Ovary (tissue), 9 donors: Measurements from ENCODE around the gene FAM170B. TPM values are rescaled to one million over a fixed set of nuclear protein-coding genes. Genes with fewer than 3 reads are reported as not detected.

Experiments used
- DNase-seq, 5 donors: peaks; one replicate each; pipeline ENCODE4 v3.0.0-alpha.2; 2019 to 2020
- H3K27ac ChIP-seq, 2 donors: fragments of 200-600 bp; one replicate each; pipeline versions ENCODE4 v1.5.1 to v1.8.0; 2019 to 2022
- H3K27me3 ChIP-seq: fragments of 200-600 bp; one replicate; pipeline ENCODE4 v1.8.0; 2022
- H3K36me3 ChIP-seq: fragments of 200-600 bp; sonication (generic); one replicate; pipeline ENCODE4 v1.5.1; 2019
- H3K4me1 ChIP-seq: one replicate; pipeline ENCODE4 v1.8.1; 2013; ENCODE audit warnings: mild to moderate bottlenecking, moderate library complexity; ENCODE audit not compliant: insufficient read depth
- H3K4me3 ChIP-seq: fragments of 200-600 bp; sonication (generic); one replicate; pipeline ENCODE4 v1.5.1; 2017
- H3K9me3 ChIP-seq, 2 donors: fragments of 200-600 bp in 1 of 2; sonication (generic) in 1 of 2; one replicate each; pipeline versions ENCODE4 v1.5.1 to v1.8.1; 2013 to 2019; ENCODE audit warnings: mild to moderate bottlenecking in 1 of 2, moderate library complexity in 1 of 2
- EP300 ChIP-seq: sonication (generic); formaldehyde crosslinking; IDR thresholded peaks from one replicate; pipeline ENCODE4 v1.6.1; 2017; ENCODE audit warnings: antibody characterized with exemption
- POLR2A ChIP-seq: fragments of 450-650 bp; IDR thresholded peaks from one replicate; pipeline ENCODE4 v1.6.1; 2017; ENCODE audit warnings: antibody characterized with exemption, mild to moderate bottlenecking, moderate library complexity
- whole genome bisulfite sequencing, 3 donors: extraction: QIAGEN DNeasy Blood & Tissue Kit in 1 of 3; methylation state at CpG; one replicate each; pipeline versions ENCODE4 v1.1.5 to v1.1.7; 2013 to 2017; 5-methylcytosine and 5-hydroxymethylcytosine counted together
- intact Hi-C, 4 donors: fragments of 100-400 bp; cut with DNase I; formaldehyde crosslinking; loops; one replicate each; pipeline versions ENCODE4 v1.11.0 to v1.15.1; 2022 to 2023
- polyA plus RNA-seq, 2 donors: library from polyadenylated mRNA; stranded (reverse); fragments of 200-250 nt in 1 of 2; fragments of 350-450 nt in 1 of 2; fragmentation: Illumina TruSeq in 1 of 2; extraction: RNeasy Lipid Tissue Mini Kit (QIAGEN cat#74804) in 1 of 2; gene quantifications; one replicate each; pipeline ENCODE4 v1.2.3, GENCODE V29; 2013 to 2014
- total RNA-seq, 7 donors: library from RNA; depleted of rRNA in 2 of 7; stranded (reverse); fragments of >200 nt in 2 of 7; fragmentation: NEBNext Ultra II Directional in 3 of 7; extraction: Animal tissue kit (Norgen Biotek cat#: 25700) in 3 of 7; gene quantifications; one replicate each; pipeline versions ENCODE4 v1.1.0 to v1.2.4, GENCODE V29; 2016 to 2023
- TF ChIP-seq, protein P1 (sequence below), 3 donors: fragments of 450-650 bp in 2 of 3; fragments of 200-600 bp in 1 of 3; IDR thresholded peaks; one replicate each; pipeline versions ENCODE4 v1.5.1 to v1.8.0; 2016 to 2022; ENCODE audit warnings: antibody characterized with exemption in 3 of 3, mild to moderate bottlenecking in 1 of 3
- donor health status: DM: no; HTN: no; CAD: no; lungs with moderate emphysema.
- donor health status: DM: no; HTN: no; CAD: no.
- donor health status: Bipolar disorder and iron deficiency.
- donor health status: DM: yes; HTN: yes; CAD: no.
- donor health status: DM: no; HTN: no; CAD: no.
- donor health status: DM: yes; HTN: yes; CAD: no.

Gene FAM170B
- total and polyA plus RNA-seq, 9 donors, result not detected

DNA sequence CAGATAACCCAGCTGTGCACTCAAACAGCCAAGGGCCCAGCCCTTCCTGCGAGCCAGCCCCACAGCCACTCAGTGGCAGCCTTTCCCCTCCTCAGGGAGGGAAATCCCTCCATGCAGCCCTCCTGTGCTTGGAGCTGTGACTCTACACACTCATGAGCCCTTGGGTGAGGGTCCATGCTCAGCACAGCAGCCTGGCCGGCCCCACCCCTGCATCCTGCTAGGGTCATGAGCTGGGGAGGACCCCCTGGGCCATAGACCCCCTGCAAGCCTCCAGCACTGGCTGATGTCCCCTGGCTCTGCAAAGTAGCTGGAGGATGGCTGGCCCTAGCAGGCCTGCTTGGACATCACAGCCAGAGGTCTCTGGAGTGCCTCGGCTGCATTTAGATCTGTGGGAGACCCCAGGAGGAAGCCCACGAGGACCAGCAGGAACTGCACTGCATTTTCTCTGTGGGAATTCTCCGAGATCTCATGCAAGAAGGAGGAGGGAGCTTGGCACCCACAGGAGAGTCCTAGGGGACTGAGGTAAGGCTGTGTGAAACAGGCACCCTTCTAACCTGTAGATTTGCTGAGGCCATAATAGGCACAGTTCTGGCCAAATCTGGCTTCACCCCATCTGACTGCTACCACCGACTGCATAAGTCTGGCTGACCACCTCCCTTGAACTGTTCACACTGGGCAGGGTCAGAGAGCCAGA lies 37.0 kb upstream of the FAM170B start:
- intact Hi-C loops, result loop anchor here in 1 of 4 donors (5.0 kb wide), 1 partner anchor 193 kb away; no protein-coding TSS in a partner anchor
- no peak overlapping the region for H3K27ac ChIP-seq
- WGBS, 3 donors, result 66 to 85% (median 82%) methylated on average over 6 of the region's 6 CpGs
- H3K4me3 ChIP-seq, result no peak overlapping the region
- no peaks in the 10 kb centered on the region for H3K27me3 ChIP-seq
- no peak for TF ChIP-seq POLR2A
- TF ChIP-seq, protein P1, sequence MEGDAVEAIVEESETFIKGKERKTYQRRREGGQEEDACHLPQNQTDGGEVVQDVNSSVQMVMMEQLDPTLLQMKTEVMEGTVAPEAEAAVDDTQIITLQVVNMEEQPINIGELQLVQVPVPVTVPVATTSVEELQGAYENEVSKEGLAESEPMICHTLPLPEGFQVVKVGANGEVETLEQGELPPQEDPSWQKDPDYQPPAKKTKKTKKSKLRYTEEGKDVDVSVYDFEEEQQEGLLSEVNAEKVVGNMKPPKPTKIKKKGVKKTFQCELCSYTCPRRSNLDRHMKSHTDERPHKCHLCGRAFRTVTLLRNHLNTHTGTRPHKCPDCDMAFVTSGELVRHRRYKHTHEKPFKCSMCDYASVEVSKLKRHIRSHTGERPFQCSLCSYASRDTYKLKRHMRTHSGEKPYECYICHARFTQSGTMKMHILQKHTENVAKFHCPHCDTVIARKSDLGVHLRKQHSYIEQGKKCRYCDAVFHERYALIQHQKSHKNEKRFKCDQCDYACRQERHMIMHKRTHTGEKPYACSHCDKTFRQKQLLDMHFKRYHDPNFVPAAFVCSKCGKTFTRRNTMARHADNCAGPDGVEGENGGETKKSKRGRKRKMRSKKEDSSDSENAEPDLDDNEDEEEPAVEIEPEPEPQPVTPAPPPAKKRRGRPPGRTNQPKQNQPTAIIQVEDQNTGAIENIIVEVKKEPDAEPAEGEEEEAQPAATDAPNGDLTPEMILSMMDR (IDR thresholded peaks at IDR 0.05), result no peak
- no peak for TF ChIP-seq EP300
- H3K36me3 ChIP-seq, result no peaks in the 10 kb centered on the region
- DNase-seq, result no peak
- no peaks in the 10 kb centered on the region for H3K4me1 ChIP-seq
- no peaks in the 10 kb centered on the region for H3K9me3 ChIP-seq

DNA sequence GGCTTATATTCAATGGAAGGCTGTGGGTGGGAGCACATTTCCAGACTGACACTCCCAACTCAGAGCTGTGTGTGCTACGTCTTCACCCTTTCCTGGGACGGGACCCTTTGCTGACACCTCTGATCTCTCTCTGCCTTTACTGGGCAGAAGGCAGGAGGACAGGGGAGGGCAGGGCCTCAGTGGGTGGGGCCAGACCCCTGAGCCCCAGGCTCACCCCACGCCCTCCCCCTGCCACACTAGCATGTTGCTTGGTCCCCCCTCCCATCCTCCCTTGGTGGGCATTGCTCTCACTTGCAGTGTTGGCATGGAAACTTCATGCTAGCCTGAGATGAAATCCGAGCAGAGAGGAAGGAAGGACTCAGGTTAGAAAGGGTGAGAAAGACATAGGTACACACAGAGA lies 36.0 kb upstream of the FAM170B start:
- H3K9me3 ChIP-seq, result no peaks in the 10 kb centered on the region
- intact Hi-C loops, result loop anchor here in 1 of 4 donors (5.0 kb wide), 1 partner anchor 192 kb away; no protein-coding TSS in a partner anchor
- TF ChIP-seq, protein P1 (IDR thresholded peaks at IDR 0.05), result no peak
- no peak for TF ChIP-seq POLR2A
- no peak for TF ChIP-seq EP300
- WGBS, 3 donors, result 86 to 92% (median 88%) methylated on average over 4 of the region's 4 CpGs
- H3K4me3 ChIP-seq, result no peak overlapping the region
- no peaks in the 10 kb centered on the region for H3K4me1 ChIP-seq
- no peaks in the 10 kb centered on the region for H3K36me3 ChIP-seq
- H3K27me3 ChIP-seq, result no peaks in the 10 kb centered on the region
- DNase-seq, result no peak
- no peak overlapping the region for H3K27ac ChIP-seq

DNA sequence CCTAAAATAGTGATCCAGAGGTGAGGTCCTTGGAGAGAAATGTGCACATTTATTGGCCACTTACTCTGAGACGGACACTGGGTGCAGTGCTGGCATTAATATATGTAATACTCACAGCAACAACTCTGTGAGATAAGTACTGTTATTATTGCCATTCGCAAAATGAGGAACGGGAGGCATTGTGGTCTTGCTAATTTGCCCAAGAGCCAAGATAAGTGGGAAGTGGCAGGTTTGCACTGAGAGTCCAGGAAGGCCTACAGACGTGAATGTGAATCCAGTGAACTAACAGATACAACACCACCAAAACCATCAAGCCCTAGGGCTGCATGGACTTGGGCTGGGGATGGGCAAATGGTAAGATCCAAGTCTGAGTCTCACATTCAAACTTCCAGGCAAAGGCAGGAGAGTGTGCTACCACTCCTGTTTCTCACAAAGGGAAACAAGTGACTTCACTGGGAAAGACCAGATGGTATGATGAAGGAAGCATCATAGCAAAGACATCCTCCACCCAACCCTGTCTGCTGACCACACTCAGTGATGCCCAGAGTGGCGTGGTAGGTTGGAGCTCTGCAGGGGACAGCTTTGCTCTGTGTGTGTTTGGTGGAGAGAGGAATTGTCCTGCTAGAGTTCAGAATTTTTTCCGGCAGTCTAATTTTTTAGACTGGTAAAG lies 35.1 kb upstream of the FAM170B start:
- no peaks in the 10 kb centered on the region for H3K36me3 ChIP-seq
- WGBS, 3 donors, result 86 to 92% (median 91%) methylated on average over 6 of the region's 6 CpGs
- H3K27me3 ChIP-seq, result no peaks in the 10 kb centered on the region
- no peak for TF ChIP-seq EP300
- TF ChIP-seq POLR2A, result no peak
- TF ChIP-seq, protein P1 (IDR thresholded peaks at IDR 0.05), result no peak
- intact Hi-C loops, result no loop called here
- H3K4me1 ChIP-seq, result no peaks in the 10 kb centered on the region
- H3K9me3 ChIP-seq, result no peaks in the 10 kb centered on the region
- DNase-seq, result no peak
- H3K27ac ChIP-seq, result no peak overlapping the region
- no peak overlapping the region for H3K4me3 ChIP-seq

DNA sequence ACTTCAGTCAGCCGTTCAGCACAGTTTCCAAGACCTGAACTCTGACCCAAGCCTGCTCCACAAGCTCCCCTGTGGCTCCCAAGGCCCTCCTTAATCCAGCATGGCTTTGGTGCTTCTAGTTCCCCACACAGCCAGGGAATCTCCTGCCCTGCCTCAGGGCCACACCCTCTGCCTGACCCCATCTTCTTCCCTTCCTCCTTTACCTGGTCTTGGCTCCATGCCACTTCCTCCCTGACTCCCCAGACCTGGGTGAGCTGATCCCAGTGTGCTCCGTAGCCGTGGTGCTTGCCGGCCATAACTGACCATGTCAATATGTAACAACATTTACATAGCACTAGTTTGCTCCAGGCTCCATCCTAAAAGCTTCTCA lies 34.3 kb upstream of the FAM170B start:
- no peaks in the 10 kb centered on the region for H3K4me1 ChIP-seq
- no peak overlapping the region for H3K27ac ChIP-seq
- no peaks in the 10 kb centered on the region for H3K9me3 ChIP-seq
- no peaks in the 10 kb centered on the region for H3K36me3 ChIP-seq
- WGBS, 3 donors, result 87 to 93% (median 89%) methylated on average over 4 of the region's 4 CpGs
- intact Hi-C loops, result no loop called here
- DNase-seq, result no peak
- TF ChIP-seq, protein P1 (IDR thresholded peaks at IDR 0.05), result no peak
- TF ChIP-seq EP300 (no peak), POLR2A (no peak)
- H3K4me3 ChIP-seq, result no peak overlapping the region
- H3K27me3 ChIP-seq, result no peaks in the 10 kb centered on the region
